IMR-90 (cell line): Measurements from ENCODE around the gene MAPK11. TPM values are rescaled to one million over a fixed set of nuclear protein-coding genes. Genes with fewer than 3 reads are reported as not detected.
A peak's percentile ranks its signal among the peaks of the same experiment; 100 is the strongest.

ENCODE experiments used
- ATAC-seq: fragments of 200-7000 bp; cut with Tn5 transposase; 2 replicates; pipeline ENCODE4 v1.9.1; 2020; ENCODE audit warnings: low read depth, mild to moderate bottlenecking, moderate library complexity
- BruUV-seq: library from RNA; stranded (reverse); fragments of 400-500 nt; replicated peaks from 2 replicates; lab custom pipeline; 2021; lab: Mats Ljungman, UMichigan
- CTCF ChIA-PET: fragments of 300-600 bp; formaldehyde crosslinking; extraction: SDS; loops from one replicate; lab custom pipeline; 2021; ENCODE audit warnings: antibody characterized with exemption; lab: Yijun Ruan, JAX
- POLR2A ChIA-PET: fragments of 300-600 bp; sonication (Branson Sonifier 250); formaldehyde crosslinking; loops from one replicate; lab custom pipeline; 2022; ENCODE audit warnings: antibody characterized with exemption; ENCODE audit not compliant: unreplicated experiment; lab: Charles Lee
- DNase-seq: peaks from one replicate; pipeline ENCODE4 v3.0.0; 2013
- H2AFZ ChIP-seq: replicated peaks from 2 replicates; pipeline ENCODE3; 2013; ENCODE audit warnings: low read length, mild to moderate bottlenecking; ENCODE audit not compliant: poor library complexity
- H2AK5ac ChIP-seq: 2 replicates; pipeline ENCODE4 v1.6.1; 2013; ENCODE audit warnings: low read depth, low read length, inconsistent platforms
- H2AK9ac ChIP-seq: replicated peaks from 2 replicates; pipeline ENCODE3; 2013; ENCODE audit warnings: mild to moderate bottlenecking, low read depth, low read length, moderate library complexity; ENCODE audit not compliant: poor library complexity
- H2BK120ac ChIP-seq: 2 replicates; pipeline ENCODE4 v1.6.1; 2013; ENCODE audit warnings: low read depth, low read length, inconsistent platforms
- H2BK15ac ChIP-seq: 3 replicates; pipeline ENCODE4 v1.6.1; 2013; ENCODE audit warnings: low read depth, low read length, inconsistent platforms
- H2BK20ac ChIP-seq: 2 replicates; pipeline ENCODE4 v1.6.1; 2013; ENCODE audit warnings: low read depth, mild to moderate bottlenecking, inconsistent platforms, low read length, moderate library complexity
- H2BK5ac ChIP-seq: 2 replicates; pipeline ENCODE4 v1.6.1; 2013; ENCODE audit warnings: mild to moderate bottlenecking, low read depth, low read length, inconsistent platforms; ENCODE audit not compliant: poor library complexity, severe bottlenecking
- H3K14ac ChIP-seq: replicated peaks from 2 replicates; pipeline ENCODE4 v1.6.1; 2013; ENCODE audit warnings: low read depth, low read length, inconsistent platforms
- H3K18ac ChIP-seq: 2 replicates; pipeline ENCODE4 v1.6.1; 2013; ENCODE audit warnings: low read depth, low read length, control low read depth
- H3K23ac ChIP-seq: 2 replicates; pipeline ENCODE4 v1.6.1; 2013; ENCODE audit warnings: low read depth, low read length, inconsistent platforms
- H3K27ac ChIP-seq: 2 replicates; pipeline ENCODE4 v1.5.1; 2013; ENCODE audit warnings: mild to moderate bottlenecking, control low read depth, low read length; ENCODE audit not compliant: insufficient read depth
- H3K27me3 ChIP-seq: 2 replicates; pipeline ENCODE4 v1.6.1; 2013; ENCODE audit warnings: low read length; ENCODE audit not compliant: control insufficient read depth, insufficient read depth
- H3K36me3 ChIP-seq: 2 replicates; pipeline ENCODE4 v1.6.1; 2013; ENCODE audit warnings: low read length, mixed read lengths; ENCODE audit not compliant: control insufficient read depth, insufficient read depth
- H3K4ac ChIP-seq: 2 replicates; pipeline ENCODE4 v1.6.1; 2013; ENCODE audit warnings: low read depth, low read length, inconsistent platforms
- H3K4me1 ChIP-seq: 2 replicates; pipeline ENCODE4 v1.6.1; 2013; ENCODE audit warnings: low read length, mixed read lengths; ENCODE audit not compliant: control insufficient read depth, insufficient read depth
- H3K4me2 ChIP-seq: 2 replicates; pipeline ENCODE4 v1.6.1; 2013; ENCODE audit warnings: low read depth, mild to moderate bottlenecking, control low read depth, low read length, moderate library complexity
- H3K4me3 ChIP-seq: 2 replicates; pipeline ENCODE4 v1.5.1; 2013; ENCODE audit warnings: low read depth, mild to moderate bottlenecking, control low read depth, low read length, moderate library complexity; ENCODE audit not compliant: insufficient read depth
- H3K56ac ChIP-seq: 2 replicates; pipeline ENCODE4 v1.6.1; 2013; ENCODE audit warnings: low read length, inconsistent platforms; ENCODE audit not compliant: insufficient read depth; ENCODE audit errors: extremely low read depth
- H3K79me1 ChIP-seq, 2 experiments: 2 replicates each; pipeline ENCODE4 v1.6.1; 2013; ENCODE audit warnings: low read length in 2 of 2, inconsistent platforms in 1 of 2, low read depth in 1 of 2
- H3K9ac ChIP-seq: 2 replicates; pipeline ENCODE4 v1.6.1; 2013; ENCODE audit warnings: low read depth, low read length, control low read depth
- H3K9me1 ChIP-seq: 2 replicates; pipeline ENCODE4 v1.6.1; 2013; ENCODE audit warnings: low read length, inconsistent platforms; ENCODE audit not compliant: insufficient read depth
- H3K9me3 ChIP-seq: 2 replicates; pipeline ENCODE4 v1.6.1; 2013; ENCODE audit warnings: low read length; ENCODE audit not compliant: control insufficient read depth, insufficient read depth
- H4K20me1 ChIP-seq: 2 replicates; pipeline ENCODE4 v1.6.1; 2013; ENCODE audit warnings: low read length, inconsistent platforms; ENCODE audit not compliant: insufficient read depth
- H4K5ac ChIP-seq: 2 replicates; pipeline ENCODE4 v1.6.1; 2013; ENCODE audit warnings: mild to moderate bottlenecking, low read depth, low read length, control low read depth
- H4K8ac ChIP-seq, 2 experiments: 2 replicates each; pipeline ENCODE4 v1.6.1; 2013; ENCODE audit warnings: low read depth in 2 of 2, low read length in 2 of 2, control low read depth in 1 of 2, inconsistent platforms in 1 of 2
- H4K91ac ChIP-seq: 2 replicates; pipeline ENCODE4 v1.6.1; 2013; ENCODE audit warnings: low read depth, low read length, inconsistent platforms; ENCODE audit not compliant: insufficient read depth
- CHD1 ChIP-seq: IDR thresholded peaks from 2 replicates; pipeline ENCODE4 v1.6.1; 2012; ENCODE audit warnings: low read depth, low read length, improper control_type of control experiment
- CTCF ChIP-seq: conservative IDR thresholded peaks from 2 replicates; pipeline ENCODE4 v1.5.1; 2012; ENCODE audit warnings: mild to moderate bottlenecking, low read depth, low read length, improper control_type of control experiment
- FOS ChIP-seq: fragments of 150-350 bp; IDR thresholded peaks from 2 replicates; pipeline ENCODE4 v1.6.1; 2016; ENCODE audit warnings: low read depth, low read length
- MAZ ChIP-seq: IDR thresholded peaks from 2 replicates; pipeline ENCODE4 v1.6.1; 2012; ENCODE audit warnings: low read depth, mild to moderate bottlenecking, low read length, improper control_type of control experiment, moderate library complexity, borderline replicate concordance
- MXI1 ChIP-seq: IDR thresholded peaks from 2 replicates; pipeline ENCODE4 v1.6.1; 2012; ENCODE audit warnings: low read depth, mild to moderate bottlenecking, low read length, moderate library complexity, borderline replicate concordance
- RAD21 ChIP-seq: IDR thresholded peaks from 2 replicates; pipeline ENCODE4 v1.6.1; 2012; ENCODE audit warnings: low read length, improper control_type of control experiment
- WGBS, 2 experiments: methylation state at CpG; one replicate each; pipeline versions ENCODE4 v1.1.5 to v1.1.7; 2013; ENCODE audit warnings: missing lambda C conversion rate in 2 of 2; ENCODE audit not compliant: insufficient read length in 1 of 2; ENCODE audit errors: extremely low coverage in 2 of 2; 5-methylcytosine and 5-hydroxymethylcytosine counted together
- dilution Hi-C: fragments of 300-500 bp; cut with HindIII; formaldehyde crosslinking; loops from one replicate; pipeline ENCODE4 v1.14.3; 2018; ENCODE audit warnings: low sequenced_read_pairs; ENCODE audit not compliant: unreplicated experiment
- in situ Hi-C: fragments of 300-500 bp; cut with MboI; formaldehyde crosslinking; loops from 3 replicates; pipeline ENCODE4 v1.14.3; 2019; ENCODE audit warnings: low sequenced_read_pairs, inconsistent platforms, mixed read lengths
- intact Hi-C: fragments of 100-400 bp; cut with micrococcal nuclease; formaldehyde crosslinking; loops from 2 replicates; pipeline ENCODE4 v1.10.0; 2022
- polyA plus RNA-seq, 3 experiments: library from polyadenylated mRNA; depleted of rRNA; stranded (reverse); fragments of >200 nt; gene quantifications; 2 replicates each; pipeline ENCODE4 v1.2.3, GENCODE V29; 2012; ENCODE audit warnings: low replicate concordance in 1 of 3
- total RNA-seq: library from RNA; depleted of rRNA; stranded (reverse); fragments of >200 nt; gene quantifications from 2 replicates; pipeline ENCODE4 v1.2.3, GENCODE V29; 2012
- TF ChIP-seq, protein P1 (sequence below): fragments of 150-350 bp; IDR thresholded peaks from 2 replicates; pipeline ENCODE4 v1.6.1; 2016; ENCODE audit warnings: low read depth, mild to moderate bottlenecking, low read length, moderate library complexity, borderline replicate concordance

Gene MAPK11
- total and polyA plus RNA-seq, 2 of the 4 experiments (the other 2 are of a cell fraction): 8.1 to 14.4 TPM

- TF ChIP-seq, protein P1, sequence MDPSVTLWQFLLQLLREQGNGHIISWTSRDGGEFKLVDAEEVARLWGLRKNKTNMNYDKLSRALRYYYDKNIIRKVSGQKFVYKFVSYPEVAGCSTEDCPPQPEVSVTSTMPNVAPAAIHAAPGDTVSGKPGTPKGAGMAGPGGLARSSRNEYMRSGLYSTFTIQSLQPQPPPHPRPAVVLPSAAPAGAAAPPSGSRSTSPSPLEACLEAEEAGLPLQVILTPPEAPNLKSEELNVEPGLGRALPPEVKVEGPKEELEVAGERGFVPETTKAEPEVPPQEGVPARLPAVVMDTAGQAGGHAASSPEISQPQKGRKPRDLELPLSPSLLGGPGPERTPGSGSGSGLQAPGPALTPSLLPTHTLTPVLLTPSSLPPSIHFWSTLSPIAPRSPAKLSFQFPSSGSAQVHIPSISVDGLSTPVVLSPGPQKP: no peak
Observed at GRCh38 chr22:50272044-50272802, 2.0 kb upstream of the MAPK11 start (continued).

DNA sequence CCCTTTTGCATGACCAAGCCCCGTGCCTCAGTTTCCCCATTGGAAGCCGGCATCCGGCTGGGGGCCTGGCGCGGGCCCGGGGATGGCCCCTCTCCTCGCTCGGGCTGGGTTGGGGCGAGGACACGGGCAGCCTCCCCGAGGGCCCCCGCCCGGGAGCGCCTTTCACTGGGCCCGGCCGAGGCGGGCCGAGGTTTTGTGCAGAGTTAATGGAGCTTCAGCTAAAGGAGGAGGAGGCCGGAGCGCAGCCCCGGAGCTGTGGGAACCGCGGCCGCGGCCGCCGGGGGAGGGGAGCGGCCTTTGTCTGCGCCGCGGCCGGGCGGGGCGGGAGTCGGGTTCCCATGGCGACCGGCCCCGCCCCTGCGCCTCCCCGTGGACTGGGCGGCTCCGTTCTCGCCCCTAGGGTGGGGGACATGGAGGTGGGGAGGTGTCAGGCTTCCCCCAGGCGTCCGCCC, 1.4 kb upstream of the MAPK11 start:
- Histone ChIP-seq H3K18ac (no peak overlapping the region), H2AK5ac (no peak overlapping the region), H2BK5ac (no peak overlapping the region), H3K4me3 (no peak overlapping the region), H3K27me3 (no peaks in the 10 kb centered on the region), H3K27ac (no peak overlapping the region), H4K91ac (no peak overlapping the region), H2AK9ac (peak overlapping the region; percentile 74), H2BK15ac (no peak overlapping the region), H3K9me1 (no peaks in the 10 kb centered on the region), H3K79me1 (peaks cover 0 to 16% of the 10 kb centered on the region in 2 experiments; a peak in 1 of 4 replicates), H4K5ac (no peak overlapping the region), H3K36me3 (peaks cover 25% of the 10 kb centered on the region), H4K8ac (no peak overlapping the region), H3K4ac (no peak overlapping the region), H3K14ac (no peak overlapping the region), H3K23ac (no peak overlapping the region), H2AFZ (peak overlapping the region; percentile 68), H4K20me1 (peaks cover 44% of the 10 kb centered on the region), H3K9ac (no peak overlapping the region), H3K4me2 (peak overlapping the region; percentile 13; the same call in 1 of the 2 replicates), H2BK20ac (no peak overlapping the region), H3K56ac (no peak overlapping the region), H2BK120ac (no peak overlapping the region), H3K4me1 (peaks cover 13% of the 10 kb centered on the region), H3K9me3 (no peaks in the 10 kb centered on the region)
- ATAC-seq (peak; percentile 52), DNase-seq (peak; percentile 38)
- POLR2A ChIA-PET: interaction anchor here (0.6 kb wide), 1 partner anchor 352 kb away, joined by 4 read pairs; no protein-coding TSS in a partner anchor
- intact Hi-C loops (loop anchor here (2.0 to 5.0 kb wide), 2 partner anchors 36 to 55 kb away; partner anchors contain the start of genes DENND6B and PLXNB2), dilution Hi-C loops (no loop called here), in situ Hi-C loops (loop anchor here (10.0 kb wide), 1 partner anchor 53 kb away; the partner anchor contains the start of gene DENND6B)
- no TSS peak for BruUV-seq
- WGBS, 2 experiments: 0% methylated on average over 4 of the region's 45 CpGs; no CpG with 5 or more reads in 1 of the 2 experiments
- TF ChIP-seq CTCF: peak; percentile 45
- TF ChIP-seq FOS: no peak
- no peak for TF ChIP-seq MXI1
- TF ChIP-seq CHD1: no peak
- TF ChIP-seq MAZ: peak; percentile 76; the same call in 1 of the 2 replicates
- TF ChIP-seq RAD21: no peak
- CTCF ChIA-PET: no interaction called here
